ENCODE measurements around the gene WEE2.

The WEE2 gene

DNA sequence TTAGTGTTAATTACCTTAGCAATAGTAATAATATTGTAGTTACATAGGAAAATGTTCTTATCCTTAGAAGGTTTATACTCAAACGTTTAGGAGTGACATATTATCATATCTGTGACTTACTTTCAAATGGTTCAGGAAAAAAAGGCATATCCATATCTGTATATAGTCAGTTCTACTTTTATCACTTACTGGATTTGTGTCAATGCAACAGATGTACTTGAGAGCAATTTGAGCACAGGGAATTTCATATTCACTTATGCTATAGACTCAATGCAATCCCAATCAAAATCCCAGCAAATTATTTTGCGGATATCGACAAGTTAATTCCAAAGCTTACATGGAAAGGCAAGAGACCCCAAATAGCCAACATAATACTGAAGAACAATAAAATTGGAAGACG, 16.2 kb upstream of the WEE2 start:
- DNase-seq = no peak

- no peak for DNase-seq
These were observed 15.1 kb upstream of the WEE2 start for GRCh38 chr7:141693082-141693481.

DNA sequence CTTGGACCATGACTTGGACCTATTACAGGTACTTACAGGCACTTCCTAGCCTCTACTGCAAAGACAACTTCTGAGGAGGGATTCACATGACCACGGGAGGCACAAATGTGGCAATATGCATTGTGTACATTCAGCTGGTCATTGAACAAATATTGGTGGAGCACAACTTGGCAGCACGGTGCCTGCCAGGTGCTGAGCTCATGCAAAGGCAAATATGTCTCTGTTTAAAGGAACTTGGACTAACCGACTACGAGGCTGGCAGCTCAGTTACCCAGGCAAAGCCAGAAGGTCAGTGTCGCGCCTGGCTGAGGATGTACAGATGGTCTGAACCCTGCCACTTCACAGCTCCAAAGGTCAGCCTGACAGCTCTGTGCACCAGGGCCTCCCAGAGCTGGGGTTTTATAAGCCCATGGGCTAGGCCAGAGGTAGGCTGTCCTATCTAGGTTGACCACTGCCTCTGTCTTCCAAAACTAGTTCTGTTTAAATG, 12.3 kb upstream of the WEE2 start:
- DNase-seq = no peak

GRCh38 chr7:141696348-141696747, 11.8 kb upstream of the WEE2 start:
- no peak for DNase-seq

GRCh38 chr7:141697211-141697871, 10.8 kb upstream of the WEE2 start:
- no peak for DNase-seq

DNA sequence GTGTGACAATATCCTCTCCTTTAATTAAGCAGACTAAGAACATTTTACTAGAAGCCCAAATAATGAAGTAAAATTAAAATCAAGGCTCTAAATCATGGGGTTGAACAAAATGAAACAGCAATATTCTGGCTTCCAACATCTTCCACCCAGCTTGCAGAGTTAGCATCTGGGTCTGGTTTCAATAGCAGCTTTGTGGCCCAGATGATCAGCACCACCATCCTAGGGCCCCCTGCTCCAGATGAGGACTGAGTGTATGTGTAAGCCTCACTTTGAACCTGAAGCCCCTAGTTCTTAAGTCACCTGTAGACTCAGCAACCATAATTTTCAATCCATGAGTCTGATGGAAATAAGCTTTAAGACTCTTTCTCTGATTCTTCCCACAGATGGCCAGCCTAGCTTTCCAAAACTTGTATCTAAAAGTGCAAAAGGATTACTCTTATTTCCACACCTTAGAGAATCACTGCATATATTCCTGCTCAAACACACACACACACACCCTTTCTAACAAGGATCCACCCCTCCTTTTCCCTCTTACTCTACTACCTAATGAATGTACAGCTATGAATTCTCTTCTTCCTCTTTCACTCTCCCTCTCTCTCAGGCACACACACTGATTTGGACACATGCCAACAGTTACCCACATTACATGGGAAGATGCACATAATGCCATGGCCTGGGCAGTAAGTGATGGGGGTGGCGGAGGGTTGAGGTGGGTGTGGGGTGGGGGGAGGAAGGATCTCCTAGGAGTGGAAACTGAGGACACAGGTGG, 9.7 kb upstream of the WEE2 start:
- peak; percentile 13 for DNase-seq

DNA sequence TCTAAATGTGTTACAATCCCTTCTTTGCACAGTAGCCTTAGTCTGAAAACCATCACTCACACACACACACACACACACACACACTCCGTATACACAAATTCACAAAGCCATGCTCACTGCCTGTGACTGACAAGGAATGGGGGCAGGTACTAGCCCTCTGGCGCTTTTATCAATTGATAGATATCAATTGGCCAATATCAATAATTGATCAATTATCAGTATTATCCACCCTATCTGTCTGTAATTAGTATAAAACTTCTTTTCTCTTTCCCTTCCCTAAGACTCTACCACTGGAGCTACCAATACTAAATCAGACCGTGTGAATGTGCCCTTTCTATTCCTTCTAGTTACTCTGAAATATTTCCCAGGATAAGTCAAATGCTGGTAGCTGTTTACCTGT, 8.3 kb upstream of the WEE2 start:
- no peak for DNase-seq

GRCh38 chr7:141700296-141700847, 7.8 kb upstream of the WEE2 start:
- no peak for DNase-seq

GRCh38 chr7:141700848-141701371, 7.2 kb upstream of the WEE2 start:
- DNase-seq = peak; percentile 12

- DNase-seq = peak; percentile 71
These were observed 6.6 kb upstream of the WEE2 start for GRCh38 chr7:141701489-141702046.

DNA sequence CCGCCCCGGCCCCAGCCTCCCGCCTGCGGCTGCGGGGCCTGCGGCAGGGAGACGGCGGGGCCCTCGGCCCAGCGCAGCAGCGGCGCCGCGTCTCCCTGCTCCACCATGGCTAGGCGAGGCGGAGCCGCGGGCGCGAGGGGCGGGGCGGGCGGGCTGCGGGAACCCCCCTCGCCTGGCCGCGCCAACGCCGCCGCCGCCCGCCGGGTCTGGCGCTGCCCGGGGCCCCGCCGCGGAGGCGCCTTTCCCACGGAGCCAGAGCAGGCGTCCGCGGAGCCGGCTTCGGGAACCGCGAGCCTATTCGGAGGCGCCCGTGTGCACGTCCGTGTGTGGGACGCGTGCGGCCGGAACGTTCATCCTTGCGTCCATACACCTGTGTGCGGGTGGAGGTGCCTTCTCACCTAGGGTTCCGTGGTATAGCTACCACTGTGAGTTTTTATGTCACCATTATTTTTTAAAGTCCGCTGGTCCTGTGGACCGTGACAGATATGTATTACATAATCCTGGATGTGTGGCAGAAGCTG, 6.0 kb upstream of the WEE2 start, which contains the start of gene DENND11:
Gene DENND11, minus strand, starts transcription at position 120 of the 521 bp plus-strand sequence. Its CDS starts 13 bp downstream, at position 107.
- peak; percentile 68 for DNase-seq

DNA sequence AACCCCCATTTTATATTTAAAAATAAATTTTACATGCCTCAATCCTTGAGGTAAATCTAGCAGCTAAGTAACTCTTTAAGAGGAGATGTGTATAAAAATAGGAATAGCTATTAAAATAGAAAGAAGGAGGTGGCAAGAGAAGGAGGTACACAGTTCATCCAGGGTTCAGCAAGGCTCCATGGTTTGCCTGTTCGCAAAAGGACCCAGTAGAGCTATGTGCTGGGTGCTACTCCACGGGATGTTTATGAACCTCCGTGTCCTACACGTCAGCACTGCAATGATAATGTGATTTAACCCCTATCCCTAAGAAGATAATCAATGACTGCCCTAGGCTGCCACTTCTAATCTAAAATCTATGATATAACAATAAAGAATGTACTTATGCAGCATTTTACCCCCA, 5.3 kb upstream of the WEE2 start:
- DNase-seq = no peak

GRCh38 chr7:141704112-141704511, 4.0 kb upstream of the WEE2 start:
- DNase-seq = no peak

DNA sequence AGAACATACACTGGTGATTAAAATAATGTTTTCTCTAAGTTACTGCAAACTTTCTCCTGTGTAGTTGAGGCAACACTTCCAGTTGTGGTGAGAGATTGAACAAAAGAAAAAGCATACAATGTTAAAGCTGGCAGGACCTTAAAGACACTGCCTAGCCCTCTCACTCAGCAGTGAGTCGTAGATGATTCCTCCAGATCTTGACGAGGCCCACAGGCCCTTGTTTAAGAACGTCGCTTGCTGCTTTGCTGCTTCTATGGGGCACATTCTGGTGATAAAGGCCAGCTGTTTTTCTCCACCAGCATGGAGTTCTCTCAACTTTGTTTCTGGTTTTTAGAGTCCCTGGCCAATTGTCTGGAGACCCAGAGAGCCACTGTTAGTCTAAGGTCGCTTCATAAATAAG, 3.4 kb upstream of the WEE2 start:
- DNase-seq = no peak

GRCh38 chr7:141706239-141707064, 1.7 kb upstream of the WEE2 start:
- DNase-seq = no peak

- no peak for DNase-seq
These were observed 1.2 kb downstream of the WEE2 start for GRCh38 chr7:141709318-141709717.

DNA sequence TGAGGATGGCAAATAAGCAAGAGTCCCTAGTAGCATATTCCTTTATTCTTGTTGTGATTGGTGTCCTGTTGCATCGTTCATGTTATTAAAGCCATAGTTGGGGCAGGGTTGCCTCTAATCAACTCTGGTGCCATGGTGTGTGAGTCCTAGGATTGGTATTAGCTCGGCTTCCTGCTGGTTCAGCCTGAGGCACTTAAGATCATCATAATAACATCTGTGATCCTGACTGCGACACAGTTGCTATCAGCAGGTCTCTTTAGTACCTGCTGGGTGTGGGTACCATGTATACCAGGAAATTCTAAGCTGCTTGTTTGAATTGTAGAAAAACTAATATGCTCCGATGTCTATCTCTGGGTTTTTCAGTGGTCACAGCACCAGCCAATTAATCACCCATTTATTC, 1.6 kb downstream of the WEE2 start:
- no peak for DNase-seq

DNA sequence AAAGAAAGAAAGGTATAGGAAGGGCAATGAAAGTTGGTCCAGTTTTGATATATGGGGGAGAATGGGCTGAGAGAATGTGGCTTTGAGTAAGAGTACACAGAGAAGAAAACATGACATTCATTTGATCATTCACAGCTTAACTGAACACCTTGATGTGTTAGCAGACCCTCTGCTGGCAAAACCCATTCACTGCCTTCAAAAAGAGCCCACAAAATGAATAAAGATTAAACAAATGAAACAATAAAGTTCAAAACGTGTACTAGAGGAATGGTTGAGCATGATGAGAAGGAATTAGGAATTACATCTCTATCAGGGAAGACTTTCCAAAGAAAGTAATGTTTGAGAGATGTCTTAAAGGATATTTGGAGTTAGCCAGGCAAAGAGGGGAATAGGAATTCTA, 2.1 kb downstream of the WEE2 start:
- no peak for DNase-seq

DNA sequence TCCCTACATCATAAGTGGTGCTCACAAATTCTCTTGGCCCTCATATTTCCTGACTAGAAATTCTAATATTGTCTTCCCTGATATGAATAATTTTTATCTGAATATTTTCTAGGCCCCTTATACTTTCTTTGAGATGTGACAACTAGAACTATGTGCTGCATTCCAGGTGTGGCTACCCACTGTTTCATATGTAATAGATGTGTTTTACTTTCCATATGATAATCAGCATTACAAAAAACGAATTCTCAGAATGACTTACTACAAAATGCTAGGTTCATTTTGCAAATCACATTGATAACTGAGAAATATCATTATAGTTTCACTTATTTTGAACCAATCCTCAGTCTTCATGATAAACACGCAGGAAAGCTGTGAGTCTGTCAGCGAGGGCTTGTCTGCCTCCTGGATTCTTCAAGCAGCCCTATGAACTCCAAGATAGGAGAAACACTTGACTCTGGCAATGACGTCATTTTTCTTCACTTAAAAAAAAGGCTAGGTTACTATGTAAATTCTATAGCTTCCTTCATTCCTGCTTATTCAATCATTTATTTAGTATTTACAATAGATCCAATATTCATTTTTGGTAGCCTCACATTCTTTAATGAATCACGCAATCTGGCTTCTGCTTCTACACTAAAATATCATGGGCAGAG, 4.6 kb downstream of the WEE2 start:
- no peak for DNase-seq

DNA sequence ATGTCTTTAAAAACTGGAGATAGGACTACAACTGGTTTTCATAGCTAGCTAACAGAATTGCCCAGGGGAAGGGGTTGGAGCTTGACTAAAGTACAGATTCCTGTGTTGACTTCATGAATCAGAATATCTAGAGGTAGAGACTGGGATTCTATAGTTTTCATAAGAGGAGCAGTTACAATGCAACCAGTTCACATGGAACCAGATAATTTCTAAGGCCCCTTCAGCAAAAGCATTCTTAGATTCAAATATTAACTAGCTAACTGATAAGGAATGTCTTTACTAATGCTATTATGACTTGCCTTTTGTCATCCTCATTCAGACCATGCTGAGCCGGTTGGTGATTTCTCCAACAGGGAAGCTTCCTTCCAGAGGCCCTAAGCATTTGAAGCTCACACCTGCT, 5.7 kb downstream of the WEE2 start:
- DNase-seq = no peak

GRCh38 chr7:141714571-141714970, 6.4 kb downstream of the WEE2 start:
- DNase-seq = no peak

- DNase-seq = no peak
These were observed 6.9 kb downstream of the WEE2 start for GRCh38 chr7:141715018-141715417.
